Measurements from ENCODE around the gene NCAN.

The NCAN gene

DNA sequence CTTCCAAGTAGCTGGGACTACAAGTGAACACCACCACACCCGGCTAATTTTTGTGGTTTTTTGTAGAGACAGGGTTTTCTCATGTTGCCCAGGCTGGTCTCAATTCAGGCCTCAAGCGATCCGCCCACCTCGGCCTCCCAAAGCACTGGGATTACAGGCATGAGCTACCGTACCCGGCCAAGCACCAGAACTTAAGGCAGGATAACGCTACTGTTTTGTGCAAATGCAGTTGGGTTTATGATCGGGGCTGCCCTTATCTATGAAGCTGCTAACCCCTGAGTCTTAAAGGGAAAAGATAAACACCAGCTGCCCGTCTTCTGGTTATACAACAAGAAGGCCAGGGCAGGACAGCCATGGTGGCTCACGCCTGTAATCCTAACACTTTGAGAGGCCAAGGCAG, 73.9 kb downstream of the NCAN start:
- DNase-seq (ENCODE audit: low spot score) = no peak

DNA sequence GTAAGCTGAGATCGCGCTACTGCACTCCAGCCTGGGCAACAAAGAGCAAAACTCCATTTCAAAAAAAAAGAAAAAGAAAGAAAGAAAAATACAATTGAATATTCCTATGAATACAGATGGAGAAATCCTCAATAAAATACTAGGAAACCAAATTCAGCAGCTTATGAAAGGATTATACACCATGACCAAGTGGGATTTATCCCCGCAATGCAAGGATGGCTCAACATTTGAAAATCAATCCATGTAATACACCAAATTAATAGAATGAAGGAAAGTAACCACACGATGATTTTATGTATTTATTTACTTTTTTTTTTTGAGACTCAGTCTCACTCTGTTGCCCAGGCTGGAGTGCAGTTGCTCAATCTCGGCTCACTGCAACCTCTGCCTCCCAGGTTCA, 80.8 kb downstream of the NCAN start:
- no peak for DNase-seq (ENCODE audit: low spot score)

DNA sequence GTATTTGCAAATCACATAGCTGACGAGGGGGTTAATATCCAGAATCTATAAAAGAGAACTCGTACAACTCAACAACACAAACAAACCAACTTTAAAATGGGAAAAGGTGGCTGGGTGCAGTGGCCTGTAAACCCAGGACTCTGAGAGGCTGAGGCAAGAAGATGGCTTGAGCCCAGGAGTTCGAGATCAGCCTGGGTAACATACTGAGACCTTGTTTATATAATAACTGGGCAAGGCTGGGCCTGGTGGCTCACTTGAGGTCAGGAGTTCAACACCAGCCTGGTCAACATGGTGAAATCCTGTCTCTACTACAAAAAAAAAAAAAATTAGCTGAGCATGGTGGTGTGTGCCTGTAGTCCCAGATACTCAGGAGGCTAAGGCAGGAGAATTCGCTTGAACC, 83.2 kb downstream of the NCAN start:
- no peak for DNase-seq (ENCODE audit: low spot score)

DNA sequence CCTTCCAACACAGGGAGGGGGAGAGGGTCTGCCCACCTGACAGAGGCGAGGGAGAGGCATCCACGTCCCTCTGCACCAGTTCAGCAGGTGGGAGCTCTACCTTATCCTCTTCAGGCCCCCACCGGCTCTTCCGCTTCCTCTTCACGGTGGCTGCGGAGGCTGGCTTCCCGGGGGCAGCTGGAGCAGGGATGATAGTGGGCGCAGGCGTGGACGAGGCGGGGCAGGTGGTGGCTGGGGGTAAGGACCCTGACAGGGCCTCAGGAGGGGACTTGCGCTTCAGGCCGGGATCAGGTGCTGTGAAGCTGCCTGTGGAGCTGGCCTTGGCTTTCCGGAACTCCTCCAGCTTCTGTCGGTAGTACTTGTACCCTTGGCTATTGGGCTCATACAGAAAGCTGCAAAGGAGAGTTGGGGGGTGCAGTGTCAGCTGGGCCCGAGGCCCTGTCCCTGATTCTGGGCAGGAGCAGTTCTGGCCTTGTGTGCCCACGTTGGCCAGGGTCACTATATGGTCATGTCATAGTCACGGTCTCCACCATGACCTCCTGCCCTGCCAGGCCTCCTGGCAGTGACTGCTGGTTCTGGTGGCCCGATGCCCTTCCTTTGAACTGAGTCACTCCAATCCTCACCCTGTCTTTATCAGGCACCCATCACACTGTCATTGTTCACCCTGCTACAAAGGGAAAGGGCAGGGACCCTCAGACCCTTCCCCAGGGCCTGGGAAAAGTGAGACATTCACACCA, 85.4 kb downstream of the NCAN start:
- no peak for DNase-seq (ENCODE audit: low spot score)

DNA sequence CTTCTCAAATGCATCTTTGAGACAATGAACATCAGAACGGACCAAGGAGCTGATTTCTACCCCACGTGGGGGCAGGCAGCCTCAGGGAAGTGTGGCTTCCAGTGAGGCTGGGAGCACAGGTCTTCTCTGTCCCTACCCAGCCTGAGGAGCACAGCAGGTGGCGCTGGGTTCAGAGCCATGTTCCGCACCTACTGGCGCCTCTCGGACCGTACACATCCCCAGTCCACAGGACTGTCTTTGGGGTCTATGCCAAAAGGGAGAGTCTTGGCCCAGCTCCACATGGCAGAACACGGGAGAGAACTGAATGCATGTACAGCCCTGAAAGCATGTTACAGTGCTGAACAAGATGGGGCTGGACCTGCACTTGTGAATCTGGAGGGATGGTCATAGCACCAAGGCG, 86.0 kb downstream of the NCAN start:
- DNase-seq (ENCODE audit: low spot score) = peak; percentile 29

DNA sequence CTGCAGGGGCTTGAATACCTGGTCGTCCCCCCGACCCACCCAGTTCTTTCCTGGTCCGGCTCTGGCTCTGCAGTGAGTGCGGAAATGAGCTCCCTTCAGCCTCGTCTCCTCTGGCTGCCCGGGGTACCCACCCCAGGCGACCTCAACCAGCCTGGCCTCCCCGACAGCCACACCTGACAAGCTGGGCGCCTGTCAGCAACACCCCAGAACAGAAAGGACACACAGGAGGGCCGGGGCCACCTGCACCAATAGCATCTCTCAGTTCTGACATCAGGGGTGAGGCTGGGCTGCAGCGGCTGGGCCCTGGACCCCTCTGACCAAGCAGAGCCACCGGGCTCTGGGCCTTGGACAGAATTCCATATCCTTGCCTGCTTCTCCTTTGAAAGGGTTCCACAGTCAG, 88.9 kb downstream of the NCAN start:
- no peak for DNase-seq (ENCODE audit: low spot score)
